Panc1 (cell line): Measurements from ENCODE around the gene PBX2. TPM values are rescaled to one million over a fixed set of nuclear protein-coding genes. Genes with fewer than 3 reads are reported as not detected.

Experiments used
- ATAC-seq: fragments of 200-7000 bp; cut with Tn5 transposase; 2 replicates; pipeline ENCODE4 v1.9.1; 2020; ENCODE audit warnings: mild to moderate bottlenecking, moderate library complexity
- BruUV-seq: library from RNA; stranded (reverse); fragments of 400-500 nt; replicated peaks from 2 replicates; lab custom pipeline; 2021; lab: Mats Ljungman, UMichigan
- CTCF ChIA-PET: fragments of 300-600 bp; sonication (Branson Sonifier 250); formaldehyde crosslinking; loops from one replicate; lab custom pipeline; 2022; ENCODE audit warnings: antibody characterized with exemption; lab: Charles Lee
- POLR2A ChIA-PET: fragments of 300-600 bp; sonication (Branson Sonifier 250); formaldehyde crosslinking; loops from one replicate; lab custom pipeline; 2022; ENCODE audit warnings: antibody characterized with exemption; lab: Charles Lee
- DNase-seq: peaks from one replicate; pipeline ENCODE4 v3.0.0-alpha.2; 2010; ENCODE audit warnings: low read depth, low spot score
- H3K27ac ChIP-seq: 2 replicates; pipeline ENCODE4 v1.5.1; 2011; ENCODE audit warnings: mild to moderate bottlenecking, low read length, inconsistent platforms
- H3K27me3 ChIP-seq: fragments of 200-500 bp; sonication (Bioruptor generic); 2 replicates; pipeline ENCODE4 v1.6.0; 2014; ENCODE audit warnings: low read length, inconsistent platforms; ENCODE audit not compliant: control insufficient read depth, insufficient read depth
- H3K36me3 ChIP-seq: fragments of 200-500 bp; sonication (Bioruptor generic); 2 replicates; pipeline ENCODE4 v1.5.1; 2014; ENCODE audit warnings: inconsistent platforms, mild to moderate bottlenecking, low read length, moderate library complexity; ENCODE audit not compliant: control insufficient read depth, insufficient read depth
- H3K4me1 ChIP-seq: 2 replicates; pipeline ENCODE4 v1.5.1; 2011; ENCODE audit warnings: inconsistent platforms, mild to moderate bottlenecking, low read length, moderate library complexity; ENCODE audit not compliant: control insufficient read depth, insufficient read depth
- H3K4me3 ChIP-seq, 2 experiments: 2 replicates each; pipeline ENCODE4 v1.5.1; 2011 to 2012; ENCODE audit warnings: low read depth in 2 of 2, low read length in 2 of 2, mild to moderate bottlenecking in 2 of 2, inconsistent platforms in 1 of 2, moderate library complexity in 1 of 2
- H3K9me3 ChIP-seq: fragments of 200-500 bp; sonication (Bioruptor generic); 2 replicates; pipeline ENCODE4 v1.5.1; 2014; ENCODE audit warnings: low read depth, mild to moderate bottlenecking, inconsistent platforms, low read length, moderate library complexity; ENCODE audit not compliant: control insufficient read depth, insufficient read depth
- POLR2AphosphoS5 ChIP-seq: IDR thresholded peaks from 2 replicates; pipeline ENCODE4 v1.6.1; 2012; ENCODE audit warnings: mild to moderate bottlenecking, low read depth, low read length, moderate library complexity
- SIN3A ChIP-seq: IDR thresholded peaks from 2 replicates; pipeline ENCODE4 v1.6.1; 2012; ENCODE audit warnings: low read depth, mild to moderate bottlenecking, low read length, moderate library complexity, borderline replicate concordance; ENCODE audit not compliant: insufficient read depth
- TCF7L2 ChIP-seq: IDR thresholded peaks from 2 replicates; pipeline ENCODE4 v1.6.1; 2011; ENCODE audit warnings: mild to moderate bottlenecking, low read depth, low read length, inconsistent platforms
- in situ Hi-C: cut with HindIII; loops from 2 replicates; pipeline ENCODE4 v1.10.0; 2016; ENCODE audit warnings: low sequenced_read_pairs, low pct_unique_long_range_greater_than_20kb
- intact Hi-C: fragments of 100-400 bp; cut with micrococcal nuclease; formaldehyde crosslinking; loops from one replicate; pipeline ENCODE4 v1.10.0; 2022; ENCODE audit not compliant: unreplicated experiment
- total RNA-seq: library from RNA; stranded (reverse); gene quantifications from one replicate; pipeline ENCODE4 v1.2.1, GENCODE V29; 2021; ENCODE audit not compliant: unreplicated experiment
- TF ChIP-seq, protein P1 (sequence below): fragments of 450-650 bp; IDR thresholded peaks from 2 replicates; pipeline ENCODE4 v1.5.1; 2017; ENCODE audit warnings: mild to moderate bottlenecking
- TF ChIP-seq, protein P2 (sequence below), 2 experiments: IDR thresholded peaks; 2 replicates each; pipeline ENCODE4 v1.6.1; 2011 to 2012; ENCODE audit warnings: low read depth in 2 of 2, control low read depth in 1 of 2, low read length in 1 of 2, mild to moderate bottlenecking in 1 of 2, moderate library complexity in 1 of 2; ENCODE audit not compliant: insufficient read depth in 1 of 2

The PBX2 gene
- total RNA-seq, 1 experiment from 2014 or later, result 76.2 TPM

DNA sequence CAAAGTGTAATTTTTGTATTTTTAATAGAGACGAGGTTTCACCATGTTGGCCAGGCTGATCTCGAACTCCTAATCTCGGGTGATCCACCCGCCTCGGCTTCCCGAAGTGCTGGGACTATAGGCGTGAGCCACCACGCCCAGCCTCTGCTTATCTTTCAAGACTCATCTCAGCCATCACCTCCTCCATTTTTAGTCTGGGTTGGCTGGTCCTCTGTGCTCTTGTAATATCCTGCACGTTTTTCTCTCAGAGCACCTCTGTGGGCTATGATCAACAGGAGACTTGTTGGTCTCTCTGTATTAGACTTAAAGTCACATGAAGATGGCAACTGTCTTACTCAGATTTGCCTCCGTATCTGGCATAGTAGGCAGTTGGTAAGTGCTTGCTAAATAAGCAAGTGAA, 26.3 kb upstream of the PBX2 start:
- ATAC-seq (no peak), DNase-seq (no peak)
- intact Hi-C loops (no loop called here), in situ Hi-C loops (no loop called here)
- no TSS peak for BruUV-seq
- Histone ChIP-seq H3K9me3 (no peaks in the 10 kb centered on the region), H3K4me3 (no peak overlapping the region), H3K27ac (no peak overlapping the region), H3K36me3 (no peaks in the 10 kb centered on the region), H3K4me1 (no peaks in the 10 kb centered on the region), H3K27me3 (no peaks in the 10 kb centered on the region)
- TF ChIP-seq, protein P1, sequence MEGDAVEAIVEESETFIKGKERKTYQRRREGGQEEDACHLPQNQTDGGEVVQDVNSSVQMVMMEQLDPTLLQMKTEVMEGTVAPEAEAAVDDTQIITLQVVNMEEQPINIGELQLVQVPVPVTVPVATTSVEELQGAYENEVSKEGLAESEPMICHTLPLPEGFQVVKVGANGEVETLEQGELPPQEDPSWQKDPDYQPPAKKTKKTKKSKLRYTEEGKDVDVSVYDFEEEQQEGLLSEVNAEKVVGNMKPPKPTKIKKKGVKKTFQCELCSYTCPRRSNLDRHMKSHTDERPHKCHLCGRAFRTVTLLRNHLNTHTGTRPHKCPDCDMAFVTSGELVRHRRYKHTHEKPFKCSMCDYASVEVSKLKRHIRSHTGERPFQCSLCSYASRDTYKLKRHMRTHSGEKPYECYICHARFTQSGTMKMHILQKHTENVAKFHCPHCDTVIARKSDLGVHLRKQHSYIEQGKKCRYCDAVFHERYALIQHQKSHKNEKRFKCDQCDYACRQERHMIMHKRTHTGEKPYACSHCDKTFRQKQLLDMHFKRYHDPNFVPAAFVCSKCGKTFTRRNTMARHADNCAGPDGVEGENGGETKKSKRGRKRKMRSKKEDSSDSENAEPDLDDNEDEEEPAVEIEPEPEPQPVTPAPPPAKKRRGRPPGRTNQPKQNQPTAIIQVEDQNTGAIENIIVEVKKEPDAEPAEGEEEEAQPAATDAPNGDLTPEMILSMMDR, result no peak
- TF ChIP-seq, protein P2, sequence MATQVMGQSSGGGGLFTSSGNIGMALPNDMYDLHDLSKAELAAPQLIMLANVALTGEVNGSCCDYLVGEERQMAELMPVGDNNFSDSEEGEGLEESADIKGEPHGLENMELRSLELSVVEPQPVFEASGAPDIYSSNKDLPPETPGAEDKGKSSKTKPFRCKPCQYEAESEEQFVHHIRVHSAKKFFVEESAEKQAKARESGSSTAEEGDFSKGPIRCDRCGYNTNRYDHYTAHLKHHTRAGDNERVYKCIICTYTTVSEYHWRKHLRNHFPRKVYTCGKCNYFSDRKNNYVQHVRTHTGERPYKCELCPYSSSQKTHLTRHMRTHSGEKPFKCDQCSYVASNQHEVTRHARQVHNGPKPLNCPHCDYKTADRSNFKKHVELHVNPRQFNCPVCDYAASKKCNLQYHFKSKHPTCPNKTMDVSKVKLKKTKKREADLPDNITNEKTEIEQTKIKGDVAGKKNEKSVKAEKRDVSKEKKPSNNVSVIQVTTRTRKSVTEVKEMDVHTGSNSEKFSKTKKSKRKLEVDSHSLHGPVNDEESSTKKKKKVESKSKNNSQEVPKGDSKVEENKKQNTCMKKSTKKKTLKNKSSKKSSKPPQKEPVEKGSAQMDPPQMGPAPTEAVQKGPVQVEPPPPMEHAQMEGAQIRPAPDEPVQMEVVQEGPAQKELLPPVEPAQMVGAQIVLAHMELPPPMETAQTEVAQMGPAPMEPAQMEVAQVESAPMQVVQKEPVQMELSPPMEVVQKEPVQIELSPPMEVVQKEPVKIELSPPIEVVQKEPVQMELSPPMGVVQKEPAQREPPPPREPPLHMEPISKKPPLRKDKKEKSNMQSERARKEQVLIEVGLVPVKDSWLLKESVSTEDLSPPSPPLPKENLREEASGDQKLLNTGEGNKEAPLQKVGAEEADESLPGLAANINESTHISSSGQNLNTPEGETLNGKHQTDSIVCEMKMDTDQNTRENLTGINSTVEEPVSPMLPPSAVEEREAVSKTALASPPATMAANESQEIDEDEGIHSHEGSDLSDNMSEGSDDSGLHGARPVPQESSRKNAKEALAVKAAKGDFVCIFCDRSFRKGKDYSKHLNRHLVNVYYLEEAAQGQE (IDR thresholded peaks at IDR 0.05; ENCODE audit: insufficient read depth in 1 of 2, low read depth in 2 of 2, low read length in 1 of 2), result no peak
- TF ChIP-seq SIN3A (no peak), POLR2AphosphoS5 (no peak), TCF7L2 (no peak)
- CTCF ChIA-PET, result no interaction called here
- POLR2A ChIA-PET, result no interaction called here

DNA sequence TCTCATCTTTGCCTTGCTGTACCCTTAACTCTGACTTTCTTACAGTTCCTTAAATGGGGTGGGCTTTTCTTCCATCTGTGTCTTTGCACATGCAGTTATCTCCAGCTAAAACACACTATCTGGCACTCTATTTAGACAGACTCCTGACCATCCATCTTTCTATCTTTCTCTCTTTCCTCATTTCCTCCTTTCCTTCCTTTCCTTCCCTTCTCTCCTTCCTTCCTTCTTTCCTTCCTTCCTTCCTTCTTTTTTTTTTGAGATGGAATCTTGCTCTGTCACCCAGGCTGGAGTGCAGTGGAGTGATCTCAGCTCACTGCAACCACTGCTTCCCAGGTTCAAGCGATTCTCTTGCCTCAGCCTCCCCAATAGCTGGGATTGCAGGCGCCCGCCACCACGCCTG, 25.6 kb upstream of the PBX2 start:
- Histone ChIP-seq H3K27me3 (no peaks in the 10 kb centered on the region), H3K27ac (no peak overlapping the region), H3K9me3 (no peaks in the 10 kb centered on the region), H3K4me3 (no peak overlapping the region), H3K36me3 (no peaks in the 10 kb centered on the region), H3K4me1 (no peaks in the 10 kb centered on the region)
- ATAC-seq (no peak), DNase-seq (no peak)
- POLR2A ChIA-PET, result no interaction called here
- in situ Hi-C loops, result no loop called here
- CTCF ChIA-PET, result interaction anchor here (0.7 kb wide), 1 partner anchor 12 kb away, joined by 4 read pairs; no protein-coding TSS in a partner anchor
- TF ChIP-seq TCF7L2, result no peak
- TF ChIP-seq, protein P1, result no peak
- TF ChIP-seq SIN3A, result no peak
- TF ChIP-seq, protein P2 (IDR thresholded peaks at IDR 0.05; ENCODE audit: insufficient read depth in 1 of 2, low read depth in 2 of 2, low read length in 1 of 2), result no peak
- TF ChIP-seq POLR2AphosphoS5, result no peak
- BruUV-seq, result no TSS peak
- intact Hi-C loops, result no loop called here
